K562 (cell line): ENCODE measurements around the gene MAML1. TPM values are rescaled to one million over a fixed set of nuclear protein-coding genes. Genes with fewer than 3 reads are reported as not detected.

ENCODE experiments used
- BCL6 ChIP-seq: fragments of 250-450 bp; sonication (Bioruptor Pico); IDR thresholded peaks from 2 replicates; pipeline ENCODE4 v1.4.0; 2020
- CREB3L1 ChIP-seq: fragments of 450-650 bp; IDR thresholded peaks from 2 replicates; pipeline ENCODE4 v1.6.1; 2014; ENCODE audit warnings: low read depth, mild to moderate bottlenecking, moderate library complexity, borderline replicate concordance
- CTCFL ChIP-seq: IDR thresholded peaks from 2 replicates; pipeline ENCODE4 v1.6.1; 2011; ENCODE audit warnings: borderline replicate concordance, low read depth, mild to moderate bottlenecking, moderate library complexity, low read length; ENCODE audit not compliant: insufficient read depth, poor library complexity, severe bottlenecking
- ESRRA ChIP-seq: fragments of 450-650 bp; IDR thresholded peaks from 2 replicates; pipeline ENCODE4 v1.6.1; 2014; ENCODE audit warnings: low read depth, mild to moderate bottlenecking, moderate library complexity, borderline replicate concordance
- FOSL1 ChIP-seq: fragments of 200-800 bp; sonication (Bioruptor generic); conservative IDR thresholded peaks from 2 replicates; pipeline ENCODE4 v1.6.1; 2016; ENCODE audit warnings: missing genetic modification characterization, missing compliant biosample characterization
- FOXP1 ChIP-seq: sonication (generic); formaldehyde crosslinking; IDR thresholded peaks from 2 replicates; pipeline ENCODE4 v1.8.0; 2022; ENCODE audit warnings: mild to moderate bottlenecking, missing genetic modification reagents
- GABPA ChIP-seq: fragments of 200-800 bp; sonication (Bioruptor generic); conservative IDR thresholded peaks from 2 replicates; pipeline ENCODE4 v1.6.1; 2016; ENCODE audit warnings: low read depth, missing genetic modification characterization, missing compliant biosample characterization
- GTF2A2 ChIP-seq: IDR thresholded peaks from 2 replicates; pipeline ENCODE4 v1.6.1; 2016; ENCODE audit warnings: mild to moderate bottlenecking, missing genetic modification characterization, missing compliant biosample characterization
- ILF3 ChIP-seq: fragments of 450-650 bp; IDR thresholded peaks from 2 replicates; pipeline ENCODE4 v1.6.1; 2018; ENCODE audit warnings: antibody characterized with exemption, mild to moderate bottlenecking, moderate library complexity, borderline replicate concordance
- MYC ChIP-seq, 2 experiments: fragments of 250-450 bp in 1 of 2; sonication (Bioruptor Pico) in 1 of 2; IDR thresholded peaks; 2 replicates each; pipeline versions ENCODE4 v1.5.1 to v1.6.1; 2012 to 2021; ENCODE audit warnings: low read depth in 2 of 2, borderline replicate concordance in 1 of 2, improper control_type of control experiment in 1 of 2, low read length in 1 of 2, mild to moderate bottlenecking in 1 of 2, moderate library complexity in 1 of 2
- RBM39 ChIP-seq: fragments of 200-400 bp; formaldehyde crosslinking; optimal IDR thresholded peaks from 2 replicates; pipeline ENCODE3; 2018; ENCODE audit warnings: low read depth, low read length
- STAG1 ChIP-seq: sonication (generic); formaldehyde crosslinking; IDR thresholded peaks from 2 replicates; pipeline ENCODE4 v1.5.0; 2020; ENCODE audit warnings: missing genetic modification reagents, borderline replicate concordance
- ZBTB26 ChIP-seq: fragments of 450-650 bp; formaldehyde crosslinking; IDR thresholded peaks from 2 replicates; pipeline ENCODE4 v1.4.0; 2022; ENCODE audit warnings: missing genetic modification characterization
- ZFPM2 ChIP-seq: fragments of 250-450 bp; sonication (Bioruptor Pico); IDR thresholded peaks from 2 replicates; pipeline ENCODE4 v1.5.1; 2022; ENCODE audit warnings: mild to moderate bottlenecking
- polyA plus RNA-seq, 8 experiments: library from polyadenylated mRNA; depleted of rRNA in 4 of 8; stranded (reverse) in 5 of 8; unstranded in 3 of 8; fragments of >200 nt; fragmentation: Nextera tagmentation in 2 of 8; fragmentation: Illumina TruSeq in 1 of 8; extraction: Ambion mirVana in 2 of 8; extraction: Trizol in 1 of 8; gene quantifications; 2 replicates each; pipeline versions ENCODE4 v1.2.1 to v1.2.3, GENCODE V29; 2011 to 2014; ENCODE audit warnings: inconsistent platforms in 1 of 8, missing spikeins in 1 of 8
- total RNA-seq, 7 experiments: library from RNA; depleted of rRNA in 6 of 7; stranded (reverse); fragments of >200 nt in 6 of 7; fragmentation: Illumina TruSeq in 2 of 7; extraction: Trizol in 2 of 7; gene quantifications; 2 replicates each; pipeline versions ENCODE4 v1.2.1 to v1.2.3, GENCODE V29; 2011 to 2021; ENCODE audit warnings: low replicate concordance in 1 of 7
- TF ChIP-seq, protein P1 (sequence below): fragments of 450-650 bp; IDR thresholded peaks from 2 replicates; pipeline ENCODE4 v1.7.0; 2016; ENCODE audit warnings: borderline replicate concordance
- TF ChIP-seq, protein P2 (sequence below): fragments of 450-650 bp; IDR thresholded peaks from 2 replicates; pipeline ENCODE4 v1.7.1; 2018; ENCODE audit warnings: mild to moderate bottlenecking, low read depth; ENCODE audit not compliant: partially characterized antibody

Gene MAML1
- total and polyA plus RNA-seq, 9 of the 15 experiments (the other 6 are each of a cell fraction or from before 2014, with no cell fraction given), result 0.32 to 18.4 (median 7.0) TPM

DNA sequence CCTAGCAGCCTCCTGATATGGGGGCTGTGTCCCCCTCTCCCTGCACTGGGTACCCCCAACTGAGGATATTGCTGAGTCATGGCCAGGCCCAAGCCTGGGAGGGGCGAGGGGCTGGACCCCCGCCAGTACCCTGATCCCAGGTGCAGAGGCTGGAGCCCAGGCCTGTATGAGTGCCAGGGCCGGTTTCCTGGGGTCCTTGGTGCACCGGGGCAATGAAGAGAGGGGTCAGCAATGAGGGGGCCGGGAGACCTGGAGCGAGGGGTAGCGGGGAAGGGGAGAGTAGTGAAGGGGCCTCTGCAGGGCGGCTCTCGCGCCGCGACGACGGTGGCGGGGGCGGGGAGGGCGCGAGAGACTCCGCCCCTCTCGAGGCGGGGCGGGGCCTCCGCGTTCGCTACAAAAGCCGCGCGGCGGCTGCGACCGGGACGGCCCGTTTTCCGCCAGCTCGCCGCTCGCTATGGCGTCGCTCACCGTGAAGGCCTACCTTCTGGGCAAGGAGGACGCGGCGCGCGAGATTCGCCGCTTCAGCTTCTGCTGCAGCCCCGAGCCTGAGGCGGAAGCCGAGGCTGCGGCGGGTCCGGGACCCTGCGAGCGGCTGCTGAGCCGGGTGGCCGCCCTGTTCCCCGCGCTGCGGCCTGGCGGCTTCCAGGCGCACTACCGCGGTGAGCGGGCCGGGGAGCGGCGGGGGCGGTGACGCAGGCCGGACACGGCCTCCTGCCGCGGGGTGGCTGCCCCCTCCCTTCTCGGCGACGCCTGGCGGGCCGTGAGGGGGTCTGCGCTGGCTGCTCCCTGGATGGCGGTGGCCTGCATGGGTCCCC is 88.1 kb downstream of the MAML1 start, which contains the start of gene SQSTM1 (continued):
- TF ChIP-seq, protein P1, sequence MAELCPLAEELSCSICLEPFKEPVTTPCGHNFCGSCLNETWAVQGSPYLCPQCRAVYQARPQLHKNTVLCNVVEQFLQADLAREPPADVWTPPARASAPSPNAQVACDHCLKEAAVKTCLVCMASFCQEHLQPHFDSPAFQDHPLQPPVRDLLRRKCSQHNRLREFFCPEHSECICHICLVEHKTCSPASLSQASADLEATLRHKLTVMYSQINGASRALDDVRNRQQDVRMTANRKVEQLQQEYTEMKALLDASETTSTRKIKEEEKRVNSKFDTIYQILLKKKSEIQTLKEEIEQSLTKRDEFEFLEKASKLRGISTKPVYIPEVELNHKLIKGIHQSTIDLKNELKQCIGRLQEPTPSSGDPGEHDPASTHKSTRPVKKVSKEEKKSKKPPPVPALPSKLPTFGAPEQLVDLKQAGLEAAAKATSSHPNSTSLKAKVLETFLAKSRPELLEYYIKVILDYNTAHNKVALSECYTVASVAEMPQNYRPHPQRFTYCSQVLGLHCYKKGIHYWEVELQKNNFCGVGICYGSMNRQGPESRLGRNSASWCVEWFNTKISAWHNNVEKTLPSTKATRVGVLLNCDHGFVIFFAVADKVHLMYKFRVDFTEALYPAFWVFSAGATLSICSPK, result no peak
- TF ChIP-seq, protein P2, sequence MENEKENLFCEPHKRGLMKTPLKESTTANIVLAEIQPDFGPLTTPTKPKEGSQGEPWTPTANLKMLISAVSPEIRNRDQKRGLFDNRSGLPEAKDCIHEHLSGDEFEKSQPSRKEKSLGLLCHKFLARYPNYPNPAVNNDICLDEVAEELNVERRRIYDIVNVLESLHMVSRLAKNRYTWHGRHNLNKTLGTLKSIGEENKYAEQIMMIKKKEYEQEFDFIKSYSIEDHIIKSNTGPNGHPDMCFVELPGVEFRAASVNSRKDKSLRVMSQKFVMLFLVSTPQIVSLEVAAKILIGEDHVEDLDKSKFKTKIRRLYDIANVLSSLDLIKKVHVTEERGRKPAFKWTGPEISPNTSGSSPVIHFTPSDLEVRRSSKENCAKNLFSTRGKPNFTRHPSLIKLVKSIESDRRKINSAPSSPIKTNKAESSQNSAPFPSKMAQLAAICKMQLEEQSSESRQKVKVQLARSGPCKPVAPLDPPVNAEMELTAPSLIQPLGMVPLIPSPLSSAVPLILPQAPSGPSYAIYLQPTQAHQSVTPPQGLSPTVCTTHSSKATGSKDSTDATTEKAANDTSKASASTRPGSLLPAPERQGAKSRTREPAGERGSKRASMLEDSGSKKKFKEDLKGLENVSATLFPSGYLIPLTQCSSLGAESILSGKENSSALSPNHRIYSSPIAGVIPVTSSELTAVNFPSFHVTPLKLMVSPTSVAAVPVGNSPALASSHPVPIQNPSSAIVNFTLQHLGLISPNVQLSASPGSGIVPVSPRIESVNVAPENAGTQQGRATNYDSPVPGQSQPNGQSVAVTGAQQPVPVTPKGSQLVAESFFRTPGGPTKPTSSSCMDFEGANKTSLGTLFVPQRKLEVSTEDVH, result peak; percentile 18
- TF ChIP-seq ILF3 (peak; percentile 88; the same call in 1 of the 2 replicates), GABPA (tag) (0 out of 2 replicates have a peak, but pooled peaks have one; percentile 6), BCL6 (CRISPR knock-in tag) (no peak), FOSL1 (tag) (peak; percentile 10; the same call in 1 of the 2 replicates), ZFPM2 (CRISPR knock-in tag) (no peak), FOXP1 (CRISPR knock-in tag) (peak; percentile 10; the same call in 1 of the 2 replicates), GTF2A2 (tag) (peak; percentile 90), MYC (IDR thresholded peaks at IDR 0.05; ENCODE audit: low read depth, low read length) (peak; percentile 64), MYC (CRISPR knock-in tag; IDR thresholded peaks at IDR 0.05; ENCODE audit: borderline replicate concordance, low read depth) (peak; percentile 81; the same call in 1 of the 2 replicates), CTCFL (peak; percentile 76), STAG1 (no peak), RBM39 (no peak), CREB3L1 (no peak; the same call in 1 of the 2 replicates), ESRRA (peak; percentile 44; the same call in 1 of the 2 replicates), ZBTB26 (CRISPR knock-in tag) (0 out of 2 replicates have a peak, but pooled peaks have one; percentile 30)
